SH-SY5Y (cell line): ENCODE measurements around the gene PWP2.

ENCODE experiments used
- GATA2 ChIP-seq: IDR thresholded peaks from 2 replicates; pipeline ENCODE4 v1.6.1; 2011; ENCODE audit warnings: mild to moderate bottlenecking, low read depth, low read length
- GATA3 ChIP-seq: IDR thresholded peaks from 2 replicates; pipeline ENCODE4 v1.6.1; 2011; ENCODE audit warnings: low read depth, mild to moderate bottlenecking, low read length, moderate library complexity

PWP2 gene

GRCh38 chr21:44088401-44088780 lies 18.8 kb upstream of the PWP2 start:
- no peak for TF ChIP-seq GATA3
- no peak for TF ChIP-seq GATA2

GRCh38 chr21:44089001-44089911 lies 17.9 kb upstream of the PWP2 start:
- no peak for TF ChIP-seq GATA2
- no peak for TF ChIP-seq GATA3

GRCh38 chr21:44090325-44090724 lies 16.9 kb upstream of the PWP2 start:
- no peak for TF ChIP-seq GATA2
- no peak for TF ChIP-seq GATA3

GRCh38 chr21:44092211-44092610 lies 15.0 kb upstream of the PWP2 start:
- no peak for TF ChIP-seq GATA2
- TF ChIP-seq GATA3 = no peak

- TF ChIP-seq GATA2 (no peak), GATA3 (no peak)
Measured at GRCh38 chr21:44093761-44094160, 13.4 kb upstream of the PWP2 start.

- no peak for TF ChIP-seq GATA3
- no peak for TF ChIP-seq GATA2
Measured at GRCh38 chr21:44094832-44095231, 12.4 kb upstream of the PWP2 start.
